ENCODE measurements around the gene RSU1.

The RSU1 gene

GRCh38 chr10:16822726-16823360, 5.6 kb upstream of the RSU1 start:
- peaks cover 12% of the 10 kb centered on the region; the same call in 1 of the 2 replicates for H3K27me3 ChIP-seq (ENCODE audit: low read depth, low read length)
- H3K4me2 ChIP-seq (ENCODE audit: low read length): no peak overlapping the region
- H3K79me2 ChIP-seq (ENCODE audit: low read length): no peaks in the 10 kb centered on the region
- no peaks in the 10 kb centered on the region for H3K9me3 ChIP-seq (ENCODE audit: insufficient read depth, low read length)
- no peak overlapping the region for H3K4me3 ChIP-seq (ENCODE audit: low read length)
- no peaks in the 10 kb centered on the region for H3K36me3 ChIP-seq (replicated peaks; ENCODE audit: low read depth, low read length)
- no peak overlapping the region for H3K9ac ChIP-seq (ENCODE audit: low read length)
- H3K27ac ChIP-seq (ENCODE audit: low read length): no peak overlapping the region
- no peaks in the 10 kb centered on the region for H4K20me1 ChIP-seq (ENCODE audit: insufficient read depth, low read length)
- H3K4me1 ChIP-seq (ENCODE audit: low read length): peaks cover 7% of the 10 kb centered on the region
- TF ChIP-seq CTCF (IDR thresholded peaks at IDR 0.05; ENCODE audit: low read depth, low read length): no peak
- no peak for TF ChIP-seq EZH2phosphoT487 (IDR thresholded peaks at IDR 0.05; ENCODE audit: low read depth)
- no peak overlapping the region for H2AFZ ChIP-seq (ENCODE audit: low read depth, low read length)

GRCh38 chr10:16822027-16822426, 4.8 kb upstream of the RSU1 start:
- Histone ChIP-seq H3K9ac (ENCODE audit: low read length) (no peak overlapping the region), H2AFZ (ENCODE audit: low read depth, low read length) (no peak overlapping the region), H3K79me2 (ENCODE audit: low read length) (no peaks in the 10 kb centered on the region), H3K4me2 (ENCODE audit: low read length) (no peak overlapping the region), H3K9me3 (ENCODE audit: insufficient read depth, low read length) (no peaks in the 10 kb centered on the region), H3K4me1 (ENCODE audit: low read length) (peaks cover 5% of the 10 kb centered on the region), H3K27me3 (ENCODE audit: low read depth, low read length) (peaks cover 12% of the 10 kb centered on the region; the same call in 1 of the 2 replicates), H3K27ac (ENCODE audit: low read length) (no peak overlapping the region), H3K36me3 (replicated peaks; ENCODE audit: low read depth, low read length) (no peaks in the 10 kb centered on the region), H4K20me1 (ENCODE audit: insufficient read depth, low read length) (no peaks in the 10 kb centered on the region), H3K4me3 (ENCODE audit: low read length) (no peak overlapping the region)
- TF ChIP-seq EZH2phosphoT487 (IDR thresholded peaks at IDR 0.05; ENCODE audit: low read depth) (no peak), CTCF (IDR thresholded peaks at IDR 0.05; ENCODE audit: low read depth, low read length) (no peak)

- Histone ChIP-seq H3K79me2 (ENCODE audit: low read length) (peaks cover 6% of the 10 kb centered on the region), H3K4me3 (ENCODE audit: low read length) (no peak overlapping the region), H3K27ac (ENCODE audit: low read length) (no peak overlapping the region), H3K4me1 (ENCODE audit: low read length) (peaks cover 10% of the 10 kb centered on the region), H3K27me3 (ENCODE audit: low read depth, low read length) (peaks cover 12% of the 10 kb centered on the region; the same call in 1 of the 2 replicates), H3K9ac (ENCODE audit: low read length) (no peak overlapping the region), H3K4me2 (ENCODE audit: low read length) (no peak overlapping the region), H4K20me1 (ENCODE audit: insufficient read depth, low read length) (no peaks in the 10 kb centered on the region), H2AFZ (ENCODE audit: low read depth, low read length) (no peak overlapping the region), H3K9me3 (ENCODE audit: insufficient read depth, low read length) (no peaks in the 10 kb centered on the region), H3K36me3 (replicated peaks; ENCODE audit: low read depth, low read length) (no peaks in the 10 kb centered on the region)
- TF ChIP-seq CTCF (IDR thresholded peaks at IDR 0.05; ENCODE audit: low read depth, low read length) (no peak), EZH2phosphoT487 (IDR thresholded peaks at IDR 0.05; ENCODE audit: low read depth) (no peak)
Observed at GRCh38 chr10:16820421-16820820, 3.2 kb upstream of the RSU1 start.

- Histone ChIP-seq H3K27ac (ENCODE audit: low read length) (no peak overlapping the region), H3K4me1 (ENCODE audit: low read length) (peaks cover 10% of the 10 kb centered on the region), H3K36me3 (replicated peaks; ENCODE audit: low read depth, low read length) (no peaks in the 10 kb centered on the region), H3K4me3 (ENCODE audit: low read length) (no peak overlapping the region), H3K27me3 (ENCODE audit: low read depth, low read length) (peaks cover 12% of the 10 kb centered on the region; the same call in 1 of the 2 replicates), H2AFZ (ENCODE audit: low read depth, low read length) (no peak overlapping the region), H4K20me1 (ENCODE audit: insufficient read depth, low read length) (no peaks in the 10 kb centered on the region), H3K4me2 (ENCODE audit: low read length) (no peak overlapping the region), H3K79me2 (ENCODE audit: low read length) (peaks cover 6% of the 10 kb centered on the region), H3K9me3 (ENCODE audit: insufficient read depth, low read length) (no peaks in the 10 kb centered on the region), H3K9ac (ENCODE audit: low read length) (no peak overlapping the region)
- TF ChIP-seq EZH2phosphoT487 (IDR thresholded peaks at IDR 0.05; ENCODE audit: low read depth): no peak
- no peak for TF ChIP-seq CTCF (IDR thresholded peaks at IDR 0.05; ENCODE audit: low read depth, low read length)
Observed at GRCh38 chr10:16820018-16820417, 2.8 kb upstream of the RSU1 start.
